ENCODE measurements around the gene MKKS. TPM values are rescaled to one million over a fixed set of nuclear protein-coding genes. Genes with fewer than 3 reads are reported as not detected.

MKKS gene
- total and polyA plus RNA-seq, 2 of the 13 experiments (the other 11 are each of a cell fraction or from before 2014, with no cell fraction given), result 26.7 to 34.5 TPM

DNA sequence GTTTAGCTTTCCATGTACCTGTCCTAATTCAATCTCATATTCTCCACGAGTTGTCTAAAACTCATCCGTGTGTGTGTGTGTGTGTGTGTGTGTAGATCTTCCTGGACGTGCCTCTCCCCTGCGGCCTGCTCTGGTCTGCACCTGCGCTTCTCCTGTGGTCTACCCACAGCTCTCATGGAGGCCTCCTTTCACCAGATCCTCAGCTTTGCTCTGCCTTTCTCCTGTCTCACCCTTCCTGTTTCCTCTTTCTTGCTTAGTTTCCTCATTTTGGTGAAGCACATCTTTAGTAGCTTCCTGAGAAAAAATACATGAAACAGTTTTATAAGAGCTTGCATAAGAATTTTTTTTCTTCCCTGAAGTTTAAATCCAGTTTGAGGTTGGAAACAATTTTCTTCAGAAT, 19.2 kb upstream of the MKKS start:
- no peak for ATAC-seq
- Histone ChIP-seq H3K27me3 (ENCODE audit: control insufficient read depth in 1 of 2, insufficient read depth in 2 of 2, low read length in 2 of 2) (no peaks in the 10 kb centered on the region), H3K4me3 (replicated peaks in 1 of 3; ENCODE audit: insufficient read depth in 1 of 3, low read depth in 2 of 3, low read length in 3 of 3) (no peak overlapping the region), H3K4me2 (ENCODE audit: low read depth, low read length) (no peak overlapping the region), H3K9ac (ENCODE audit: insufficient read depth, low read depth, low read length) (no peak overlapping the region), H3K79me2 (ENCODE audit: insufficient read depth, low read length) (peaks cover 27% of the 10 kb centered on the region), H3K9me3 (ENCODE audit: low read length) (no peaks in the 10 kb centered on the region), H4K20me1 (ENCODE audit: insufficient read depth, low read length) (no peaks in the 10 kb centered on the region), H2AFZ (ENCODE audit: low read length) (no peak overlapping the region), H3K27ac (ENCODE audit: extremely low read length, insufficient read depth, low read length) (no peak overlapping the region), H3K36me3 (replicated peaks in 1 of 2; ENCODE audit: control insufficient read depth in 1 of 2, insufficient read depth in 2 of 2, low read length in 2 of 2) (no peaks in the 10 kb centered on the region), H3K4me1 (ENCODE audit: insufficient read depth, low read length) (peaks cover 3% of the 10 kb centered on the region)
- FAIRE-seq, result no peak
- in situ Hi-C loops (cut with HindIII; ENCODE audit: extremely low pct_ligation_motif_present, low pct_unique_long_range_greater_than_20kb) (no loop called here), intact Hi-C loops (cut with micrococcal nuclease; ENCODE audit: unreplicated experiment) (loop anchor here (5.0 kb wide), 1 partner anchor 39 kb away; no protein-coding TSS in a partner anchor)
- no TSS peak for BruUV-seq (replicated peaks)
- 85% methylated on average over 5 of the region's 5 CpGs for WGBS (ENCODE audit: low lambda C conversion rate)
- TF ChIP-seq ZBTB7A (CRISPR knock-in tag; IDR thresholded peaks at IDR 0.05) (no peak), ZNF33A (CRISPR knock-in tag; IDR thresholded peaks at IDR 0.05; ENCODE audit: borderline replicate concordance) (no peak), ZNF333 (CRISPR knock-in tag; IDR thresholded peaks at IDR 0.05; ENCODE audit: borderline replicate concordance) (no peak), SIX1 (CRISPR knock-in tag; IDR thresholded peaks at IDR 0.05; ENCODE audit: borderline replicate concordance) (no peak), RAD51 (IDR thresholded peaks at IDR 0.05; ENCODE audit: borderline replicate concordance) (no peak), RFX1 (IDR thresholded peaks at IDR 0.05) (no peak), HNRNPUL1 (IDR thresholded peaks at IDR 0.05; ENCODE audit: low read depth, low read length) (no peak), ERF (CRISPR knock-in tag; IDR thresholded peaks at IDR 0.05) (no peak), ZNF367 (CRISPR knock-in tag; IDR thresholded peaks at IDR 0.05; ENCODE audit: borderline replicate concordance) (no peak), MIER2 (CRISPR knock-in tag; IDR thresholded peaks at IDR 0.05) (no peak), SRSF1 (optimal IDR thresholded peaks at IDR 0.05; ENCODE audit: low read depth, low read length) (no peak), TMF1 (CRISPR knock-in tag; IDR thresholded peaks at IDR 0.05; ENCODE audit: low read depth) (no peak), ZEB1 (IDR thresholded peaks at IDR 0.05; ENCODE audit: insufficient replicate concordance, low read depth) (no peak), REL (CRISPR knock-in tag; conservative IDR thresholded peaks at IDR 0.05) (no peak), ZMYM3 (CRISPR knock-in tag; IDR thresholded peaks at IDR 0.05) (no peak), ZNF224 (CRISPR knock-in tag; IDR thresholded peaks at IDR 0.05) (no peak)
- TF ChIP-seq, protein P1, sequence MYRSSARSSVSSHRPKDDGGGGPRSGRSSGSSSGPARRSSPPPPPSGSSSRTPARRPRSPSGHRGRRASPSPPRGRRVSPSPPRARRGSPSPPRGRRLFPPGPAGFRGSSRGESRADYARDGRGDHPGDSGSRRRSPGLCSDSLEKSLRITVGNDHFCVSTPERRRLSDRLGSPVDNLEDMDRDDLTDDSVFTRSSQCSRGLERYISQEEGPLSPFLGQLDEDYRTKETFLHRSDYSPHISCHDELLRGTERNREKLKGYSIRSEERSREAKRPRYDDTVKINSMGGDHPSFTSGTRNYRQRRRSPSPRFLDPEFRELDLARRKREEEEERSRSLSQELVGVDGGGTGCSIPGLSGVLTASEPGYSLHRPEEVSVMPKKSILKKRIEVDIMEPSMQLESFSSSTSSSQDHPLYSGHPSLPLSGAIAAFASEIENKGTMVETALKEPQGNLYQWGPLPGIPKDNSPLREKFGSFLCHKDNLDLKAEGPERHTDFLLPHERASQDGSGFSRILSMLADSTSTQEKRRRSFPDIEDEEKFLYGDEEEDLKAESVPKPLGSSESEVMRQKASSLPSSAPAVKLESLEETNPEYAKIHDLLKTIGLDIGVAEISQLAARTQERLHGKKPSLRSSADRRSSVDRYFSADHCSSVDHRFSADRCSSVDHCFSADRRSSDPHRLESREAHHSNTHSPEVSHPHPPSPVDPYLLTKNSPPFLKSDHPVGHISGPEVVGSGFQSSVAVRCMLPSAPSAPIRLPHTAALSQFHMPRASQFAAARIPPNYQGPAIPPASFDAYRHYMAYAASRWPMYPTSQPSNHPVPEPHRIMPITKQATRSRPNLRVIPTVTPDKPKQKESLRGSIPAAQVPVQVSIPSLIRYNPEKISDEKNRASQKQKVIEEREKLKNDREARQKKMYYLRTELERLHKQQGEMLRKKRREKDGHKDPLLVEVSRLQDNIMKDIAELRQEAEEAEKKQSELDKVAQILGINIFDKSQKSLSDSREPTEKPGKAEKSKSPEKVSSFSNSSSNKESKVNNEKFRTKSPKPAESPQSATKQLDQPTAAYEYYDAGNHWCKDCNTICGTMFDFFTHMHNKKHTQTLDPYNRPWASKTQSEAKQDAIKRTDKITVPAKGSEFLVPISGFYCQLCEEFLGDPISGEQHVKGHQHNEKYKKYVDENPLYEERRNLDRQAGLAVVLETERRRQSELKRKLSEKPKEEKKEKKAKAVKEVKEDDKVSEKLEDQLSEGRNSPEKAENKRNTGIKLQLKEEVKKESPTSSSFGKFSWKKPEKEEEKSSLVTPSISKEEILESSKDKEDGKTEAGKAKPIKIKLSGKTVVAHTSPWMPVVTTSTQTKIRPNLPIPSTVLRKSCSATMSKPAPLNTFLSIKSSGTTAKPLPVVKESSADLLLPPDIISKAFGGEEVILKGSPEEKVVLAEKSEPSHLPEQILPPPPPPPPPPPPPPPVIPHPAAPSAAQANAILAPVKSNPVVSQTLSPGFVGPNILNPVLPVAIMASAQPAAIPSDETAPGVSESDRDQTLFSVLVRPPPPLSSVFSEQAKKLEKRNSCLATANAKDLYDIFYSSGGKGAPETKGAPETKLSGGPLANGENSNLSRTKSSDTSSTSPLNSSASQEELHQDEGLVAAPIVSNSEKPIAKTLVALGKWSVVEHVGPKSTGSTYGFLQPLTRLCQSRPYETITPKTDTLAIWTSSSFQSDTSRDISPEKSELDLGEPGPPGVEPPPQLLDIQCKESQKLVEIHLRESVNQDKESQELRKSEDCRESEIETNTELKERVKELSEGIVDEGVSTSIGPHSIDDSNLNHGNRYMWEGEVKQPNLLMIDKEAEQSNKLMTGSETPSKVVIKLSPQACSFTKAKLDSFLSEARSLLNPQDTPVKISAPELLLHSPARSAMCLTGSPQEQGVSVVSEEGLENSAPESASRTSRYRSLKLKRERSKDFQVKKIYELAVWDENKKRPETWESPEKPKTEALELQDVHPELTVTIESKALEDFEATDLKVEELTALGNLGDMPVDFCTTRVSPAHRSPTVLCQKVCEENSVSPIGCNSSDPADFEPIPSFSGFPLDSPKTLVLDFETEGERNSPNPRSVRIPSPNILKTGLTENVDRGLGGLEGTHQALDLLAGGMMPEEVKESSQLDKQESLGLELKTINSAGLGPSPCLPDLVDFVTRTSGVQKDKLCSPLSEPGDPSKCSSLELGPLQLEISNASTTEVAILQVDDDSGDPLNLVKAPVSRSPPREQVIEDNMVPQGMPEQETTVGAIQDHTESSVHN (CRISPR knock-in tag; IDR thresholded peaks at IDR 0.05), result no peak
- ChIA-PET POLR2A (interaction anchor here (2.1 kb wide), 1 partner anchor 18 kb away, joined by 9 read pairs; the partner anchor contains the start of genes MKKS and SLX4IP), CTCF (ENCODE audit: low intra/inter-chr PET ratio, low total read pairs) (no interaction called here)
- no peak for DNase-seq (ENCODE audit: low spot score)

Measured in HepG2 (cell line).